H9 (cell line): ENCODE results near the gene DRGX. TPM values are rescaled to one million over a fixed set of nuclear protein-coding genes. Genes with fewer than 3 reads are reported as not detected.

ENCODE experiments used
- DNase-seq: peaks from one replicate; pipeline ENCODE4 v3.0.0-alpha.2; 2017
- H2AFZ ChIP-seq: one replicate; pipeline ENCODE4 v1.6.1; 2013; ENCODE audit warnings: mild to moderate bottlenecking, low read length, control low read depth, moderate library complexity
- H2AK5ac ChIP-seq: 2 replicates; pipeline ENCODE4 v1.6.1; 2013; ENCODE audit warnings: low read length, control low read depth, mixed read lengths; ENCODE audit not compliant: insufficient read length
- H2BK120ac ChIP-seq: one replicate; pipeline ENCODE4 v1.6.1; 2013; ENCODE audit warnings: low read depth, mild to moderate bottlenecking, low read length, control low read depth, inconsistent platforms; ENCODE audit not compliant: poor library complexity, severe bottlenecking
- H2BK12ac ChIP-seq: 2 replicates; pipeline ENCODE4 v1.6.1; 2013; ENCODE audit warnings: low read length, control low read depth, mixed read lengths, low read depth; ENCODE audit not compliant: insufficient read length
- H2BK15ac ChIP-seq: 2 replicates; pipeline ENCODE4 v1.6.1; 2013; ENCODE audit warnings: low read depth, low read length, control low read depth
- H2BK20ac ChIP-seq: one replicate; pipeline ENCODE4 v1.6.1; 2013; ENCODE audit warnings: low read depth, mild to moderate bottlenecking, low read length, control low read depth, inconsistent platforms; ENCODE audit not compliant: poor library complexity, severe bottlenecking
- H2BK5ac ChIP-seq: 2 replicates; pipeline ENCODE4 v1.6.1; 2013; ENCODE audit warnings: low read length, control low read depth, mixed read lengths; ENCODE audit not compliant: insufficient read length
- H3K14ac ChIP-seq: 2 replicates; pipeline ENCODE4 v1.6.1; 2013; ENCODE audit warnings: low read length, control low read depth; ENCODE audit not compliant: insufficient read depth
- H3K18ac ChIP-seq: 2 replicates; pipeline ENCODE4 v1.6.1; 2013; ENCODE audit warnings: low read depth, mild to moderate bottlenecking, mixed read lengths, low read length, control low read depth; ENCODE audit not compliant: insufficient read length
- H3K23ac ChIP-seq: 2 replicates; pipeline ENCODE4 v1.6.1; 2013; ENCODE audit warnings: low read length, control low read depth, mixed read lengths, low read depth; ENCODE audit not compliant: insufficient read length
- H3K23me2 ChIP-seq: 2 replicates; pipeline ENCODE4 v1.6.1; 2013; ENCODE audit warnings: low read depth, mild to moderate bottlenecking, mixed read lengths, low read length, control low read depth; ENCODE audit not compliant: insufficient read length, poor library complexity, severe bottlenecking
- H3K27ac ChIP-seq: 2 replicates; pipeline ENCODE4 v1.5.1; 2013; ENCODE audit warnings: low read length, control low read depth, mixed read lengths, low read depth; ENCODE audit not compliant: insufficient read length
- H3K27me3 ChIP-seq: 2 replicates; pipeline ENCODE4 v1.6.1; 2013; ENCODE audit warnings: low read length, control low read depth, inconsistent platforms; ENCODE audit not compliant: insufficient read depth
- H3K4ac ChIP-seq: 2 replicates; pipeline ENCODE4 v1.6.1; 2013; ENCODE audit warnings: low read depth, mild to moderate bottlenecking, control low read depth, inconsistent platforms, low read length, moderate library complexity
- H3K4me1 ChIP-seq: 2 replicates; pipeline ENCODE4 v1.6.1; 2013; ENCODE audit warnings: low read length, control low read depth, inconsistent platforms; ENCODE audit not compliant: insufficient read depth
- H3K4me2 ChIP-seq: 2 replicates; pipeline ENCODE4 v1.6.1; 2013; ENCODE audit warnings: low read length, control low read depth, mixed read lengths; ENCODE audit not compliant: insufficient read length, insufficient read depth
- H3K56ac ChIP-seq: 2 replicates; pipeline ENCODE4 v1.6.1; 2013; ENCODE audit warnings: low read depth, mild to moderate bottlenecking, mixed read lengths, low read length, control low read depth; ENCODE audit not compliant: insufficient read length
- H3K79me1 ChIP-seq: 2 replicates; pipeline ENCODE4 v1.6.1; 2013; ENCODE audit warnings: low read depth, mild to moderate bottlenecking, moderate library complexity, low read length, control low read depth, inconsistent platforms; ENCODE audit not compliant: insufficient read depth, poor library complexity, severe bottlenecking
- H3K79me2 ChIP-seq: 2 replicates; pipeline ENCODE4 v1.6.1; 2013; ENCODE audit warnings: low read length, control low read depth, inconsistent platforms; ENCODE audit not compliant: insufficient read depth
- H3K9ac ChIP-seq: 2 replicates; pipeline ENCODE4 v1.6.1; 2013; ENCODE audit warnings: low read length, control low read depth, mixed read lengths; ENCODE audit not compliant: insufficient read length; ENCODE audit errors: extremely low read depth
- H3K9me3 ChIP-seq: one replicate; pipeline ENCODE4 v1.6.1; 2013; ENCODE audit warnings: low read depth, low read length, inconsistent platforms; ENCODE audit not compliant: control insufficient read depth
- H3T11ph ChIP-seq: one replicate; pipeline ENCODE4 v1.6.1; 2013; ENCODE audit warnings: mild to moderate bottlenecking, low read length, control low read depth, inconsistent platforms
- H4K20me1 ChIP-seq: one replicate; pipeline ENCODE4 v1.6.1; 2013; ENCODE audit not compliant: control insufficient read depth, insufficient read length, insufficient read depth
- H4K5ac ChIP-seq: 2 replicates; pipeline ENCODE4 v1.6.1; 2013; ENCODE audit warnings: low read depth, mild to moderate bottlenecking, mixed read lengths, low read length, control low read depth; ENCODE audit not compliant: insufficient read length
- H4K8ac ChIP-seq: replicated peaks from 2 replicates; pipeline ENCODE4 v1.6.1; 2013; ENCODE audit warnings: low read length, control low read depth, mixed read lengths, low read depth; ENCODE audit not compliant: insufficient read length
- H4K91ac ChIP-seq: 2 replicates; pipeline ENCODE4 v1.6.1; 2013; ENCODE audit warnings: low read depth, mild to moderate bottlenecking, moderate library complexity, mixed read lengths, low read length, control low read depth; ENCODE audit not compliant: insufficient read length
- H3K27ac Mint-ChIP-seq, 3 experiments: 2 replicates in 2 of 3; 3 replicates in 1 of 3; pipeline ENCODE4 v1.8.0; 2020 to 2021; ENCODE audit warnings: mixed read lengths in 3 of 3, mild to moderate bottlenecking in 1 of 3, moderate library complexity in 1 of 3
- H3K27me3 Mint-ChIP-seq: 2 replicates; pipeline ENCODE4 v1.8.0; 2021; ENCODE audit warnings: low read depth, mild to moderate bottlenecking, moderate library complexity, mixed read lengths
- H3K36me3 Mint-ChIP-seq, 3 experiments: 2 replicates in 2 of 3; 3 replicates in 1 of 3; pipeline ENCODE4 v1.8.0; 2020 to 2021; ENCODE audit warnings: low read depth in 3 of 3, mixed read lengths in 3 of 3; ENCODE audit not compliant: insufficient read depth in 1 of 3
- H3K4me1 Mint-ChIP-seq, 2 experiments: 2 replicates each; pipeline ENCODE4 v1.8.0; 2020; ENCODE audit warnings: mixed read lengths in 2 of 2
- H3K4me3 Mint-ChIP-seq, 2 experiments: 2 replicates in 1 of 2; 3 replicates in 1 of 2; pipeline ENCODE4 v1.8.0; 2020 to 2021; ENCODE audit warnings: mild to moderate bottlenecking in 2 of 2, mixed read lengths in 2 of 2, moderate library complexity in 1 of 2
- H3K9me3 Mint-ChIP-seq, 2 experiments: 2 replicates in 1 of 2; 3 replicates in 1 of 2; pipeline ENCODE4 v1.8.0; 2020; ENCODE audit warnings: mild to moderate bottlenecking in 2 of 2, mixed read lengths in 2 of 2, moderate library complexity in 1 of 2
- CTCF ChIP-seq: fragments of 200-600 bp; sonication (generic); conservative IDR thresholded peaks from 3 replicates; pipeline ENCODE4 v1.8.0; 2021; ENCODE audit warnings: antibody characterized with exemption, mild to moderate bottlenecking
- WGBS: extraction: QIAGEN DNeasy Blood & Tissue Kit; methylation state at CpG from one replicate; pipeline ENCODE4 v1.1.7; 2013; ENCODE audit warnings: missing lambda C conversion rate, low lambda C conversion rate, mixed read lengths; ENCODE audit not compliant: insufficient read length; ENCODE audit errors: extremely low coverage; 5-methylcytosine and 5-hydroxymethylcytosine counted together
- total RNA-seq: library from RNA; stranded (reverse); gene quantifications from 2 replicates; pipeline ENCODE4 v1.2.1, GENCODE V29; 2021

The DRGX gene
- total RNA-seq, 1 experiment from 2014 or later = not detected

GRCh38 chr10:49400365-49400764, 4.5 kb upstream of the DRGX start:
- Histone ChIP-seq H3K4me1 (no peaks in the 10 kb centered on the region), H3T11ph (no peak overlapping the region), H2BK12ac (no peak overlapping the region), H3K23me2 (peaks cover 17% of the 10 kb centered on the region), H4K5ac (no peak overlapping the region), H3K9ac (no peak overlapping the region), H2BK5ac (no peak overlapping the region), H2BK20ac (no peak overlapping the region), H3K9me3 (no peaks in the 10 kb centered on the region), H3K4ac (no peak overlapping the region), H4K8ac (no peak overlapping the region), H3K18ac (no peak overlapping the region), H2BK15ac (no peak overlapping the region), H3K23ac (no peak overlapping the region), H3K4me2 (no peak overlapping the region), H3K27ac (no peak overlapping the region), H3K79me1 (no peaks in the 10 kb centered on the region), H3K56ac (no peak overlapping the region), H4K91ac (no peak overlapping the region), H3K79me2 (no peaks in the 10 kb centered on the region), H4K20me1 (no peaks in the 10 kb centered on the region), H2AK5ac (no peak overlapping the region), H2AFZ (no peak overlapping the region), H2BK120ac (no peak overlapping the region), H3K14ac (no peak overlapping the region), H3K27me3 (peaks cover 45% of the 10 kb centered on the region)
- no peak for DNase-seq
- Mint-ChIP-seq H3K9me3 (no peaks in the 10 kb centered on the region; a peak in 1 of 5 replicates), H3K4me3 (no peak overlapping the region), H3K27ac (no peak overlapping the region), H3K4me1 (peaks cover 24 to 34% of the 10 kb centered on the region in 2 experiments), H3K27me3 (peaks cover 94% of the 10 kb centered on the region), H3K36me3 (no peaks in the 10 kb centered on the region)
- TF ChIP-seq CTCF = no peak
- no CpG with 5 or more reads among the region's 2 CpGs for WGBS
